HEK293 (cell line): ENCODE measurements around the gene PIP4K2A.

Experiments used
- WT1 ChIP-seq: fragments of 450-650 bp; formaldehyde crosslinking; IDR thresholded peaks from 2 replicates; pipeline ENCODE4 v1.5.1; 2016; ENCODE audit warnings: missing biosample characterization, missing genetic modification characterization
- TF ChIP-seq, protein P1 (sequence below): fragments of 450-650 bp; formaldehyde crosslinking; IDR thresholded peaks from 2 replicates; pipeline ENCODE4 v1.5.1; 2016; ENCODE audit warnings: missing biosample characterization, missing genetic modification characterization

GRCh38 chr10:22753786-22754185 lies 39.4 kb upstream of the PIP4K2A start:
- TF ChIP-seq, protein P1, sequence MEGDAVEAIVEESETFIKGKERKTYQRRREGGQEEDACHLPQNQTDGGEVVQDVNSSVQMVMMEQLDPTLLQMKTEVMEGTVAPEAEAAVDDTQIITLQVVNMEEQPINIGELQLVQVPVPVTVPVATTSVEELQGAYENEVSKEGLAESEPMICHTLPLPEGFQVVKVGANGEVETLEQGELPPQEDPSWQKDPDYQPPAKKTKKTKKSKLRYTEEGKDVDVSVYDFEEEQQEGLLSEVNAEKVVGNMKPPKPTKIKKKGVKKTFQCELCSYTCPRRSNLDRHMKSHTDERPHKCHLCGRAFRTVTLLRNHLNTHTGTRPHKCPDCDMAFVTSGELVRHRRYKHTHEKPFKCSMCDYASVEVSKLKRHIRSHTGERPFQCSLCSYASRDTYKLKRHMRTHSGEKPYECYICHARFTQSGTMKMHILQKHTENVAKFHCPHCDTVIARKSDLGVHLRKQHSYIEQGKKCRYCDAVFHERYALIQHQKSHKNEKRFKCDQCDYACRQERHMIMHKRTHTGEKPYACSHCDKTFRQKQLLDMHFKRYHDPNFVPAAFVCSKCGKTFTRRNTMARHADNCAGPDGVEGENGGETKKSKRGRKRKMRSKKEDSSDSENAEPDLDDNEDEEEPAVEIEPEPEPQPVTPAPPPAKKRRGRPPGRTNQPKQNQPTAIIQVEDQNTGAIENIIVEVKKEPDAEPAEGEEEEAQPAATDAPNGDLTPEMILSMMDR: no peak
- TF ChIP-seq WT1 (tag by site-specific recombination): no peak
